SK-N-SH treated with all-trans-retinoic acid at 6 μM for 48 hours (cell line): ENCODE results near the gene AKAP6.

Experiments used
- BACH2 ChIP-seq: fragments of 250-450 bp; sonication (Bioruptor Pico); IDR thresholded peaks from 2 replicates; pipeline ENCODE4 v1.9.0; 2021; ENCODE audit warnings: mild to moderate bottlenecking, borderline replicate concordance
- RARB ChIP-seq: fragments of 250-450 bp; sonication (Bioruptor Pico); IDR thresholded peaks from 2 replicates; pipeline ENCODE4 v1.8.0; 2021; ENCODE audit warnings: mild to moderate bottlenecking, moderate library complexity
- SNAI2 ChIP-seq: fragments of 250-450 bp; sonication (Bioruptor Pico); IDR thresholded peaks from 2 replicates; pipeline ENCODE4 v1.5.0; 2020; ENCODE audit warnings: mild to moderate bottlenecking, moderate library complexity
- TCF4 ChIP-seq: fragments of 250-450 bp; sonication (Bioruptor Pico); IDR thresholded peaks from 2 replicates; pipeline ENCODE4 v1.8.0; 2021; ENCODE audit warnings: mild to moderate bottlenecking, moderate library complexity, borderline replicate concordance
- ZFP3 ChIP-seq: fragments of 250-450 bp; sonication (Bioruptor Pico); IDR thresholded peaks from 2 replicates; pipeline ENCODE4 v1.5.0; 2020; ENCODE audit warnings: mild to moderate bottlenecking, moderate library complexity
- ZNF565 ChIP-seq: fragments of 450-650 bp; formaldehyde crosslinking; conservative IDR thresholded peaks from 2 replicates; pipeline ENCODE4 v1.5.0; 2020; ENCODE audit warnings: low read depth, mild to moderate bottlenecking, moderate library complexity
- ZNF8 ChIP-seq: fragments of 450-650 bp; formaldehyde crosslinking; IDR thresholded peaks from 2 replicates; pipeline ENCODE4 v1.5.0; 2020; ENCODE audit warnings: mild to moderate bottlenecking, moderate library complexity
- TF ChIP-seq, protein P1 (sequence below): fragments of 250-450 bp; sonication (Bioruptor Pico); IDR thresholded peaks from 2 replicates; pipeline ENCODE4 v1.8.0; 2020; ENCODE audit warnings: mild to moderate bottlenecking, moderate library complexity, borderline replicate concordance
- TF ChIP-seq, protein P2 (sequence below): fragments of 250-450 bp; sonication (Bioruptor Pico); IDR thresholded peaks from 2 replicates; pipeline ENCODE4 v1.5.1; 2020; ENCODE audit warnings: low read depth, mild to moderate bottlenecking, moderate library complexity

DNA sequence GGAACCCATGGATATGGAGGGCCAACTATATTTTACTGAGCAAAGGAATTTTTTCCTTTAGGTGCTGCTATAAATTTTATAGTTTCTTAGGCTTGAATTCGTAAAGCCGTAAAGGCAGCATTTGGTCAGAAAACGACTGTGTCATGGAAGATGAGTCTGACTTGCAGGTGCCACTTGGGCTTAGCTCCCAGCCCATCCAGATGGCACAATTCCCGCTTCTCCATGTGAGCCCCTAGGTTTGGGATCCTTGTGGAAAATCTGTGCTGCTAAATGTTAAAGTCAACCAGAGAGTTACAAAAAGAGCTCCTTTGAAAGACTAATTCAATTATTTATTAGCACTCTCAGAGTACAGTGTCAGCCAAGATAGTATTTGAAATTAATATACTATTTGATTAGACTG, 489.5 kb downstream of the AKAP6 start:
- TF ChIP-seq SNAI2 (CRISPR knock-in tag) (no peak), BACH2 (CRISPR knock-in tag) (no peak), TCF4 (CRISPR knock-in tag) (no peak), ZNF565 (no peak), ZNF8 (no peak), RARB (CRISPR knock-in tag) (no peak), ZFP3 (CRISPR knock-in tag) (no peak)
- TF ChIP-seq, protein P1, sequence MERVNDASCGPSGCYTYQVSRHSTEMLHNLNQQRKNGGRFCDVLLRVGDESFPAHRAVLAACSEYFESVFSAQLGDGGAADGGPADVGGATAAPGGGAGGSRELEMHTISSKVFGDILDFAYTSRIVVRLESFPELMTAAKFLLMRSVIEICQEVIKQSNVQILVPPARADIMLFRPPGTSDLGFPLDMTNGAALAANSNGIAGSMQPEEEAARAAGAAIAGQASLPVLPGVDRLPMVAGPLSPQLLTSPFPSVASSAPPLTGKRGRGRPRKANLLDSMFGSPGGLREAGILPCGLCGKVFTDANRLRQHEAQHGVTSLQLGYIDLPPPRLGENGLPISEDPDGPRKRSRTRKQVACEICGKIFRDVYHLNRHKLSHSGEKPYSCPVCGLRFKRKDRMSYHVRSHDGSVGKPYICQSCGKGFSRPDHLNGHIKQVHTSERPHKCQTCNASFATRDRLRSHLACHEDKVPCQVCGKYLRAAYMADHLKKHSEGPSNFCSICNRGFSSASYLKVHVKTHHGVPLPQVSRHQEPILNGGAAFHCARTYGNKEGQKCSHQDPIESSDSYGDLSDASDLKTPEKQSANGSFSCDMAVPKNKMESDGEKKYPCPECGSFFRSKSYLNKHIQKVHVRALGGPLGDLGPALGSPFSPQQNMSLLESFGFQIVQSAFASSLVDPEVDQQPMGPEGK (CRISPR knock-in tag): no peak
- TF ChIP-seq, protein P2, sequence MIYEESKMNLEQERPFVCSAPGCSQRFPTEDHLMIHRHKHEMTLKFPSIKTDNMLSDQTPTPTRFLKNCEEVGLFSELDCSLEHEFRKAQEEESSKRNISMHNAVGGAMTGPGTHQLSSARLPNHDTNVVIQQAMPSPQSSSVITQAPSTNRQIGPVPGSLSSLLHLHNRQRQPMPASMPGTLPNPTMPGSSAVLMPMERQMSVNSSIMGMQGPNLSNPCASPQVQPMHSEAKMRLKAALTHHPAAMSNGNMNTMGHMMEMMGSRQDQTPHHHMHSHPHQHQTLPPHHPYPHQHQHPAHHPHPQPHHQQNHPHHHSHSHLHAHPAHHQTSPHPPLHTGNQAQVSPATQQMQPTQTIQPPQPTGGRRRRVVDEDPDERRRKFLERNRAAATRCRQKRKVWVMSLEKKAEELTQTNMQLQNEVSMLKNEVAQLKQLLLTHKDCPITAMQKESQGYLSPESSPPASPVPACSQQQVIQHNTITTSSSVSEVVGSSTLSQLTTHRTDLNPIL (CRISPR knock-in tag): no peak
